Activated CD8-positive, alpha-beta T cell treated with anti-CD3 and anti-CD28 coated beads for 36 hours (primary cell): ENCODE results near the gene FAM78A. TPM values are rescaled to one million over a fixed set of nuclear protein-coding genes. Genes with fewer than 3 reads are reported as not detected.

ENCODE experiments used
- ATAC-seq: fragments of 200-7000 bp; cut with Tn5 transposase; one replicate; pipeline ENCODE4 v1.10.0; 2021; ENCODE audit warnings: mild to moderate bottlenecking, moderate library complexity
- CTCF ChIA-PET: fragments of 350-600 bp; sonication (Branson Sonifier 250); formaldehyde crosslinking; loops from one replicate; lab custom pipeline; 2021; ENCODE audit warnings: antibody characterized with exemption; lab: Charles Lee
- POLR2A ChIA-PET: fragments of 350-600 bp; sonication (Branson Sonifier 250); formaldehyde crosslinking; loops from one replicate; lab custom pipeline; 2021; ENCODE audit warnings: antibody characterized with exemption; lab: Charles Lee
- DNase-seq: peaks from one replicate; pipeline ENCODE4 v3.0.0-alpha.2; 2020
- H3K27ac Mint-ChIP-seq: one replicate; pipeline ENCODE4 v1.8.0; 2021; ENCODE audit warnings: mild to moderate bottlenecking, mixed read lengths
- H3K27me3 Mint-ChIP-seq: one replicate; pipeline ENCODE4 v1.8.0; 2021; ENCODE audit warnings: mixed read lengths
- H3K36me3 Mint-ChIP-seq: one replicate; pipeline ENCODE4 v1.8.0; 2021; ENCODE audit warnings: low read depth, mixed read lengths
- H3K4me1 Mint-ChIP-seq: one replicate; pipeline ENCODE4 v1.8.0; 2021; ENCODE audit warnings: low read depth, mixed read lengths
- H3K4me3 Mint-ChIP-seq: one replicate; pipeline ENCODE4 v1.8.0; 2021; ENCODE audit warnings: mild to moderate bottlenecking, moderate library complexity, mixed read lengths
- H3K9me3 Mint-ChIP-seq: one replicate; pipeline ENCODE4 v1.8.0; 2021; ENCODE audit warnings: mixed read lengths
- CTCF ChIP-seq: fragments of 200-600 bp; IDR thresholded peaks from one replicate; pipeline ENCODE4 v1.8.0; 2022; ENCODE audit warnings: antibody characterized with exemption, mild to moderate bottlenecking
- intact Hi-C: fragments of 100-400 bp; cut with micrococcal nuclease; formaldehyde crosslinking; loops from one replicate; pipeline ENCODE4 v1.10.0; 2022
- total RNA-seq, 2 experiments: library from RNA; stranded (reverse); gene quantifications; one replicate each; pipeline ENCODE4 v1.2.3, GENCODE V29; 2021

Gene FAM78A
- total RNA-seq, 2 experiments from 2014 or later = 36.2 to 39.8 TPM

DNA sequence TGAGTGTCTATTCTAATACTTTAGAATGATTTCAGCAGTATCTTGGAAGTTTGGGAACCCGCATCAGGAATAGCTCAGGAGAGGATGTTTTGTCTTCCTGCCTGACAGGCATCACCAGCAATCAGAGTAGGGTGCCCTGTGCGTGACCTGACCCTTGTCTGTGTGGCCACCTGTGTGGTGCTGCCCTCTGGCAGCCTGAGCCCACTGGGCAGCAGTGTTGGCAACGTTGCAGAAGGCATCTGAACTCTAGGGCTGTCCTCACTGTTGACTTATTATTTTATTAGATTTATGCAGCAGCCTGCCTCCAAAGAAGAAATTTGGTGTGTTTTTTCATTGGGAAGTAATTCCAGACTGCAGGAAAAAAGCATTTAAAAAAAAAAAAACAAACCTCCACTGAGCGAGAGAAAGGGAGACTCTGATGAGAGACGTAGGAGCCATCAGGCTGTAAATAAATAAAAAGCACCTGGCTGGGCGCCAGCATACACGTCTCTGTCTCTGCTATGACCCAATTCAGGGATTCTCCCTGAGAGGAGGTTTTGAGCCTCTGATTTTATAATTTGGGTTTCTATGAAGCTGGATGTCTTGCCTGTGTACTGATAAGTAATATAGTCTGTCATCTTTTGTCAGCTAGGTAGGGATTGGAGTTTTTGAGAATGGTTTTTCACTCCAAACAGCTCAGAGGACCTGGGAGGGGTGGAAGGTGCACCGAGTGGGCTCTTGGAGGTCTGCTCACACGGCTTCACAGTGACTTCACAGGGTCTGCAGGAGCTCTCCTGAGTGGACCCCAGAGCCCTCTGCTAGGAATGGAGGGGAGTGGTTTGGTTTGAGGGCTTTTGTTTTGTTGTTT, 49.0 kb downstream of the FAM78A start:
- Mint-ChIP-seq H3K4me3 (no peak overlapping the region), H3K9me3 (no peaks in the 10 kb centered on the region), H3K27me3 (no peaks in the 10 kb centered on the region), H3K36me3 (peaks cover 30% of the 10 kb centered on the region), H3K4me1 (peaks cover 4% of the 10 kb centered on the region), H3K27ac (no peak overlapping the region)
- ChIA-PET POLR2A (interaction anchor here (1.0 to 2.4 kb wide), 2 partner anchors 13 to 180 kb away, joined by 4 to 6 read pairs; no protein-coding TSS in a partner anchor), CTCF (interaction anchor here (1.4 kb wide), 1 partner anchor 109 kb away, joined by 3 read pairs; no protein-coding TSS in a partner anchor)
- DNase-seq (no peak), ATAC-seq (no peak)
- intact Hi-C loops = no loop called here
- no peak for TF ChIP-seq CTCF

GRCh38 chr9:131226226-131226625, 50.1 kb downstream of the FAM78A start:
- intact Hi-C loops = no loop called here
- POLR2A ChIA-PET = interaction anchor here (0.6 to 1.0 kb wide), 2 partner anchors 53 to 181 kb away, joined by 3 to 4 read pairs; no protein-coding TSS in a partner anchor
- Mint-ChIP-seq H3K27ac (no peak overlapping the region), H3K4me1 (peaks cover 4% of the 10 kb centered on the region), H3K36me3 (peaks cover 21% of the 10 kb centered on the region), H3K27me3 (no peaks in the 10 kb centered on the region), H3K4me3 (no peak overlapping the region), H3K9me3 (no peaks in the 10 kb centered on the region)
- TF ChIP-seq CTCF = no peak
- no peak for ATAC-seq
- no peak for DNase-seq
- CTCF ChIA-PET = no interaction called here

DNA sequence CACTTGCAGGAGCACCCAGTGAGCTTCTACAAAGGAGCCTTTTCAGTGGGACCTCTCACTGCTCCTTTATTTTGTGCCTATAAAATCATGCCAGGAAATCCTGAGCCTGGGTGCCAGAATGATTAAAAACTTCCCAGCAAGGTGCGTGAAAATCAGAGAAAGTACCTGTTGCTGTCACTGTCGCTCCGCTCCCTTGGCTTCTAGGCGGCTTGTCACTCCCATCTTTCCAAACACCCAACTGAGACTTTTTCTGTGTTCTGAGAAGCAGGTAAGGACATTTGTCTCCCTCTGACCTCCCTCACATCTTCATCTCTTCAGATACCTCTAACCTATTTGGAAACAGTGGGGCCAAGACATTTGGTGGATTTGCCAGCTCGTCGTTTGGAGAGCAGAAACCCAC, 53.9 kb downstream of the FAM78A start:
- ATAC-seq (no peak), DNase-seq (no peak)
- no peak for TF ChIP-seq CTCF
- Mint-ChIP-seq H3K27me3 (no peaks in the 10 kb centered on the region), H3K4me1 (peaks cover 4% of the 10 kb centered on the region), H3K9me3 (no peaks in the 10 kb centered on the region), H3K36me3 (peaks cover 19% of the 10 kb centered on the region), H3K27ac (no peak overlapping the region), H3K4me3 (no peak overlapping the region)
- POLR2A ChIA-PET = no interaction called here
- CTCF ChIA-PET = interaction anchor here (1.2 to 1.3 kb wide), 2 partner anchors 45 to 114 kb away, joined by 3 to 5 read pairs; no protein-coding TSS in a partner anchor
- intact Hi-C loops = no loop called here

DNA sequence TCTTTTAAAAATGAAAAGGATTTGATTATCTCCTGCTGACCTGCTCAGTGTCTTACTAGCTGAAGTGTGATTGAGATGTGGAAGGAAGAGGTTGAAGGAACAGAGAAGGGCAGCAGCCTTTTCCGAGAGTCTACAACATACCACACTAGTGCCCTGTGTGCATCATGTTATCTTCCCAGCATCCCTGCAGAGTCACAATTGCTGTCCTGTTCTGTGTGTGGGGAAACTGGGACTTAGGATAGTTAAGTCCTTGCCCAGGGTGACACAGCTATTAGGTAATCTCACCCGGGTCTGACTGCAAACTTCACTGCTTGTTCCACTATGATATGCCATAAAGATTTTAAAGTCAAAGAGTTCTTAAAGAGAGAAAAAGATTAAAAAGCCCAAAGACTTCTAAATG, 55.8 kb downstream of the FAM78A start:
- Mint-ChIP-seq H3K27me3 (no peaks in the 10 kb centered on the region), H3K4me1 (peaks cover 4% of the 10 kb centered on the region), H3K9me3 (no peaks in the 10 kb centered on the region), H3K27ac (no peak overlapping the region), H3K36me3 (peaks cover 25% of the 10 kb centered on the region), H3K4me3 (no peak overlapping the region)
- ATAC-seq = no peak
- no peak for DNase-seq
- ChIA-PET POLR2A (interaction anchor here (1.3 to 1.5 kb wide), 2 partner anchors 17 to 22 kb away, joined by 3 to 5 read pairs; no protein-coding TSS in a partner anchor), CTCF (interaction anchor here (1.8 kb wide), 1 partner anchor 129 kb away, joined by 4 read pairs; no protein-coding TSS in a partner anchor)
- TF ChIP-seq CTCF = no peak
- intact Hi-C loops = no loop called here

- no peak for DNase-seq
- no peak for ATAC-seq
- Mint-ChIP-seq H3K27me3 (no peaks in the 10 kb centered on the region), H3K36me3 (peaks cover 26% of the 10 kb centered on the region), H3K27ac (no peak overlapping the region), H3K9me3 (no peaks in the 10 kb centered on the region), H3K4me3 (no peak overlapping the region), H3K4me1 (peaks cover 6% of the 10 kb centered on the region)
- no peak for TF ChIP-seq CTCF
- intact Hi-C loops = no loop called here
- ChIA-PET POLR2A (no interaction called here), CTCF (no interaction called here)
These were observed 57.9 kb downstream of the FAM78A start for GRCh38 chr9:131218370-131218769.
